SK-N-SH (cell line): ENCODE data around the gene ARHGAP5. TPM values are rescaled to one million over a fixed set of nuclear protein-coding genes. Genes with fewer than 3 reads are reported as not detected.

Experiments used
- CTCF ChIA-PET: fragments of 300-600, 350-600 bp; formaldehyde crosslinking; extraction: SDS; loops from one replicate; lab custom pipeline; 2021; lab: Yijun Ruan, JAX
- POLR2A ChIA-PET: fragments of 350-600 bp; sonication (Branson Sonifier 250); formaldehyde crosslinking; extraction: SDS; loops from one replicate; lab custom pipeline; 2020; ENCODE audit warnings: antibody characterized with exemption, inconsistent platforms; lab: Yijun Ruan, JAX
- DNase-seq: peaks from one replicate; pipeline ENCODE4 v3.0.0; 2012
- H2AFZ ChIP-seq: fragments of 200-600 bp; sonication (generic); 2 replicates; pipeline ENCODE4 v1.8.1; 2016; ENCODE audit warnings: antibody characterized with exemption, mild to moderate bottlenecking, low read depth
- H3F3A ChIP-seq: fragments of 200-600 bp; sonication (generic); replicated peaks from 2 replicates; pipeline ENCODE3; 2016; ENCODE audit warnings: antibody characterized with exemption, mild to moderate bottlenecking; ENCODE audit not compliant: insufficient read depth
- H3K27ac ChIP-seq, 2 experiments: fragments of 200-500 bp in 1 of 2; fragments of 200-600 bp in 1 of 2; sonication (Bioruptor generic) in 1 of 2; sonication (generic), shearing (Covaris generic) in 1 of 2; 2 replicates each; pipeline versions ENCODE4 v1.5.1 to v1.6.1; 2014 to 2016; ENCODE audit warnings: low read depth in 2 of 2, inconsistent platforms in 1 of 2, low read length in 1 of 2, mild to moderate bottlenecking in 1 of 2, mixed read lengths in 1 of 2
- H3K27me3 ChIP-seq: fragments of 200-600 bp; sonication (generic), shearing (Covaris generic); 2 replicates; pipeline ENCODE4 v1.6.1; 2016; ENCODE audit warnings: mixed run types; ENCODE audit not compliant: insufficient read depth
- H3K36me3 ChIP-seq, 2 experiments: fragments of 200-500 bp in 1 of 2; fragments of 200-600 bp in 1 of 2; sonication (Bioruptor generic) in 1 of 2; sonication (generic) in 1 of 2; replicated peaks in 1 of 2; 2 replicates each; pipeline versions ENCODE3 to v1.5.1; 2014 to 2016; ENCODE audit warnings: low read length in 1 of 2, mild to moderate bottlenecking in 1 of 2; ENCODE audit not compliant: insufficient read depth in 2 of 2, control insufficient read depth in 1 of 2
- H3K4me1 ChIP-seq, 2 experiments: fragments of 200-500 bp in 1 of 2; fragments of 200-600 bp in 1 of 2; sonication (Bioruptor generic) in 1 of 2; sonication (generic), shearing (Covaris generic) in 1 of 2; 2 replicates each; pipeline versions ENCODE4 v1.5.1 to v1.6.1; 2014 to 2016; ENCODE audit warnings: low read depth in 1 of 2, low read length in 1 of 2, mixed run types in 1 of 2; ENCODE audit not compliant: insufficient read depth in 2 of 2, control insufficient read depth in 1 of 2
- H3K4me2 ChIP-seq: fragments of 200-600 bp; sonication (generic), shearing (Covaris generic); 2 replicates; pipeline ENCODE4 v1.6.1; 2017; ENCODE audit warnings: mixed run types
- H3K4me3 ChIP-seq, 2 experiments: fragments of 200-500 bp in 1 of 2; fragments of 200-600 bp in 1 of 2; sonication (Bioruptor generic) in 1 of 2; sonication (generic), shearing (Covaris generic) in 1 of 2; 2 replicates each; pipeline versions ENCODE4 v1.5.1 to v1.8.1; 2014 to 2016; ENCODE audit warnings: low read depth in 2 of 2, inconsistent platforms in 1 of 2, low read length in 1 of 2, mild to moderate bottlenecking in 1 of 2, mixed read lengths in 1 of 2, moderate library complexity in 1 of 2
- H3K79me2 ChIP-seq: fragments of 200-600 bp; sonication (generic); 2 replicates; pipeline ENCODE4 v1.8.1; 2017; ENCODE audit warnings: mild to moderate bottlenecking; ENCODE audit not compliant: insufficient read depth
- H3K9ac ChIP-seq: fragments of 200-600 bp; sonication (generic); 2 replicates; pipeline ENCODE4 v1.6.1; 2017; ENCODE audit warnings: mixed run types
- H3K9me2 ChIP-seq: fragments of 200-600 bp; sonication (generic); 2 replicates; pipeline ENCODE4 v1.6.1; 2017; ENCODE audit warnings: mixed run types
- H3K9me3 ChIP-seq: fragments of 200-600 bp; sonication (generic); 2 replicates; pipeline ENCODE4 v1.6.1; 2017; ENCODE audit warnings: mixed run types, mild to moderate bottlenecking, moderate library complexity
- H4K20me1 ChIP-seq: fragments of 200-600 bp; sonication (generic); 2 replicates; pipeline ENCODE4 v1.6.1; 2017; ENCODE audit warnings: mild to moderate bottlenecking, mixed run types; ENCODE audit not compliant: insufficient read depth
- CHD2 ChIP-seq: fragments of 150-350 bp; IDR thresholded peaks from 2 replicates; pipeline ENCODE4 v1.6.1; 2018; ENCODE audit warnings: low read length; ENCODE audit not compliant: partially characterized antibody
- ELF1 ChIP-seq: IDR thresholded peaks from 2 replicates; pipeline ENCODE4 v1.4.0; 2012
- MXI1 ChIP-seq: IDR thresholded peaks from 2 replicates; pipeline ENCODE4 v1.6.1; 2012; ENCODE audit warnings: mild to moderate bottlenecking, low read depth, low read length, improper control_type of control experiment
- NFIC ChIP-seq: IDR thresholded peaks from 2 replicates; pipeline ENCODE4 v1.4.0; 2012; ENCODE audit warnings: borderline replicate concordance
- NRF1 ChIP-seq: IDR thresholded peaks from 2 replicates; pipeline ENCODE4 v1.6.1; 2012; ENCODE audit warnings: low read depth, mild to moderate bottlenecking, low read length
- RCOR1 ChIP-seq: fragments of 150-350 bp; IDR thresholded peaks from 2 replicates; pipeline ENCODE4 v1.6.1; 2017; ENCODE audit warnings: antibody characterized with exemption, low read length
- RFX5 ChIP-seq: IDR thresholded peaks from 2 replicates; pipeline ENCODE4 v1.6.1; 2012; ENCODE audit warnings: mild to moderate bottlenecking, improper control_type of control experiment, low read length
- SIN3A ChIP-seq: IDR thresholded peaks from 2 replicates; pipeline ENCODE4 v1.6.1; 2012; ENCODE audit warnings: low read depth, mild to moderate bottlenecking, low read length, moderate library complexity, borderline replicate concordance
- TCF12 ChIP-seq: IDR thresholded peaks from 2 replicates; pipeline ENCODE4 v1.4.0; 2012
- WGBS: methylation state at CpG from one replicate; pipeline ENCODE4 v1.1.6; 2017; ENCODE audit warnings: low lambda C conversion rate; 5-methylcytosine and 5-hydroxymethylcytosine counted together
- polyA plus RNA-seq, 3 experiments: library from polyadenylated mRNA; depleted of rRNA; stranded (reverse); fragments of >200 nt; gene quantifications; 2 replicates each; pipeline ENCODE4 v1.2.3, GENCODE V29; 2012
- TF ChIP-seq, protein P1 (sequence below): fragments of 200-600 bp; sonication (generic); IDR thresholded peaks from 2 replicates; pipeline ENCODE4 v1.6.1; 2017; ENCODE audit warnings: antibody characterized with exemption, mild to moderate bottlenecking, moderate library complexity
- TF ChIP-seq, protein P2 (sequence below): IDR thresholded peaks from 2 replicates; pipeline ENCODE4 v1.6.1; 2012; ENCODE audit warnings: mild to moderate bottlenecking, low read depth, low read length, moderate library complexity
- TF ChIP-seq, protein P3 (sequence below): fragments of 150-350 bp; IDR thresholded peaks from 2 replicates; pipeline ENCODE4 v1.6.1; 2016; ENCODE audit warnings: mild to moderate bottlenecking, low read depth, low read length
- TF ChIP-seq, protein P4 (sequence below): fragments of 150-350 bp; IDR thresholded peaks from 2 replicates; pipeline ENCODE4 v1.6.1; 2017; ENCODE audit warnings: antibody characterized with exemption, low read length, low read depth, borderline replicate concordance
- TF ChIP-seq, protein P5 (sequence below): IDR thresholded peaks from 2 replicates; pipeline ENCODE4 v1.4.0; 2012; ENCODE audit warnings: low read depth, borderline replicate concordance

Gene ARHGAP5
- polyA plus RNA-seq, 1 of the 3 experiments (the other 2 are of a cell fraction), result 7.2 TPM

DNA sequence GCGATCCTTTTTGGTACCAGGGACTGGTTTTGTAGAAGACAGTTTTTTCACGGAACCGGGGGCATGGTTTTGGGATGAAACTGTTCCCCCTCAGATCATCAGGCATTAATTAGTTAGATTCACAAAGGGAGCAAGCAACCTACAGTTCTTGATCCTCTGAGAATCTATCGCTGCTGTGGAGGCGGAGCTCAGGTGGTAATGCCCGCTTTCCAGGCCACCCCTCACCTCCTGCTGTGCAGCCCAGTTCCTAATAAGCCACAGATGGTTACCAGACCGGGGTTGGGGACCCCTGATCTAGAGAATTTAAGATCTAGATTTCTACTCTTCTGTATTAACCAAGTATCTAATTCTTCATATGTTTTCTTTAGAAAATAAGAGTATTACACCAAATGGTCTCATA, 4.8 kb downstream of the ARHGAP5 start:
- no peaks in the 10 kb centered on the region for H3K9me2 ChIP-seq
- H3K36me3 ChIP-seq, result peaks cover 0 to 8% of the 10 kb centered on the region in 2 experiments
- CTCF ChIA-PET, result no interaction called here
- H3K27ac ChIP-seq, result no peak overlapping the region
- TF ChIP-seq TCF12 (no peak), ELF1 (no peak), SIN3A (no peak), NRF1 (no peak), MXI1 (no peak), NFIC (no peak), RFX5 (no peak)
- TF ChIP-seq, protein P1, sequence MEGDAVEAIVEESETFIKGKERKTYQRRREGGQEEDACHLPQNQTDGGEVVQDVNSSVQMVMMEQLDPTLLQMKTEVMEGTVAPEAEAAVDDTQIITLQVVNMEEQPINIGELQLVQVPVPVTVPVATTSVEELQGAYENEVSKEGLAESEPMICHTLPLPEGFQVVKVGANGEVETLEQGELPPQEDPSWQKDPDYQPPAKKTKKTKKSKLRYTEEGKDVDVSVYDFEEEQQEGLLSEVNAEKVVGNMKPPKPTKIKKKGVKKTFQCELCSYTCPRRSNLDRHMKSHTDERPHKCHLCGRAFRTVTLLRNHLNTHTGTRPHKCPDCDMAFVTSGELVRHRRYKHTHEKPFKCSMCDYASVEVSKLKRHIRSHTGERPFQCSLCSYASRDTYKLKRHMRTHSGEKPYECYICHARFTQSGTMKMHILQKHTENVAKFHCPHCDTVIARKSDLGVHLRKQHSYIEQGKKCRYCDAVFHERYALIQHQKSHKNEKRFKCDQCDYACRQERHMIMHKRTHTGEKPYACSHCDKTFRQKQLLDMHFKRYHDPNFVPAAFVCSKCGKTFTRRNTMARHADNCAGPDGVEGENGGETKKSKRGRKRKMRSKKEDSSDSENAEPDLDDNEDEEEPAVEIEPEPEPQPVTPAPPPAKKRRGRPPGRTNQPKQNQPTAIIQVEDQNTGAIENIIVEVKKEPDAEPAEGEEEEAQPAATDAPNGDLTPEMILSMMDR, result no peak
- TF ChIP-seq, protein P2, sequence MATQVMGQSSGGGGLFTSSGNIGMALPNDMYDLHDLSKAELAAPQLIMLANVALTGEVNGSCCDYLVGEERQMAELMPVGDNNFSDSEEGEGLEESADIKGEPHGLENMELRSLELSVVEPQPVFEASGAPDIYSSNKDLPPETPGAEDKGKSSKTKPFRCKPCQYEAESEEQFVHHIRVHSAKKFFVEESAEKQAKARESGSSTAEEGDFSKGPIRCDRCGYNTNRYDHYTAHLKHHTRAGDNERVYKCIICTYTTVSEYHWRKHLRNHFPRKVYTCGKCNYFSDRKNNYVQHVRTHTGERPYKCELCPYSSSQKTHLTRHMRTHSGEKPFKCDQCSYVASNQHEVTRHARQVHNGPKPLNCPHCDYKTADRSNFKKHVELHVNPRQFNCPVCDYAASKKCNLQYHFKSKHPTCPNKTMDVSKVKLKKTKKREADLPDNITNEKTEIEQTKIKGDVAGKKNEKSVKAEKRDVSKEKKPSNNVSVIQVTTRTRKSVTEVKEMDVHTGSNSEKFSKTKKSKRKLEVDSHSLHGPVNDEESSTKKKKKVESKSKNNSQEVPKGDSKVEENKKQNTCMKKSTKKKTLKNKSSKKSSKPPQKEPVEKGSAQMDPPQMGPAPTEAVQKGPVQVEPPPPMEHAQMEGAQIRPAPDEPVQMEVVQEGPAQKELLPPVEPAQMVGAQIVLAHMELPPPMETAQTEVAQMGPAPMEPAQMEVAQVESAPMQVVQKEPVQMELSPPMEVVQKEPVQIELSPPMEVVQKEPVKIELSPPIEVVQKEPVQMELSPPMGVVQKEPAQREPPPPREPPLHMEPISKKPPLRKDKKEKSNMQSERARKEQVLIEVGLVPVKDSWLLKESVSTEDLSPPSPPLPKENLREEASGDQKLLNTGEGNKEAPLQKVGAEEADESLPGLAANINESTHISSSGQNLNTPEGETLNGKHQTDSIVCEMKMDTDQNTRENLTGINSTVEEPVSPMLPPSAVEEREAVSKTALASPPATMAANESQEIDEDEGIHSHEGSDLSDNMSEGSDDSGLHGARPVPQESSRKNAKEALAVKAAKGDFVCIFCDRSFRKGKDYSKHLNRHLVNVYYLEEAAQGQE, result no peak
- TF ChIP-seq, all 33 proteins: peak for 0
- Histone ChIP-seq H3K27me3 (no peaks in the 10 kb centered on the region), H3K9ac (no peak overlapping the region), H3F3A (no peaks in the 10 kb centered on the region), H3K4me1 (peaks cover 8 to 12% of the 10 kb centered on the region in 2 experiments; a peak in 3 of 4 replicates), H2AFZ (no peak overlapping the region), H3K9me3 (no peaks in the 10 kb centered on the region), H3K4me3 (no peak overlapping the region), H3K79me2 (peaks cover 97% of the 10 kb centered on the region), H4K20me1 (peaks cover 86% of the 10 kb centered on the region), H3K4me2 (no peak overlapping the region)
- no peak for DNase-seq
- POLR2A ChIA-PET, result no interaction called here
- WGBS, result 91% methylated on average over 7 of the region's 7 CpGs

DNA sequence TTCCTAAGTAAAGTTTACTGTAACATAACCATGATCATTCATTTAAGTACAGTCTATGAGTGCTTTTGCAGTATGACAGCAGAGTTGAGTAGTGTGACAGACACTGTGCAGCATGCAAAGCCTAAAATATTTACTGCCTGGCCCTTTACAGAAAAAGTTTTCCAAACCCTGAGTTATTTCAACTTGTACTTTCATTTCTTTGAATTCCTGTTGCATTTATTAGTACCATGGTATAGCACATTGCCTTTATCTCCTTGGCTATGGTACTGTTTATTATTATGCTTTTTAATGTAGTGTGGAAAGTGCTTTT, 6.2 kb downstream of the ARHGAP5 start:
- Histone ChIP-seq H3K9me3 (no peaks in the 10 kb centered on the region), H3K9ac (no peak overlapping the region), H3K4me3 (no peak overlapping the region), H3K36me3 (peaks cover 0 to 8% of the 10 kb centered on the region in 2 experiments), H2AFZ (no peak overlapping the region), H3K27ac (no peak overlapping the region), H3K4me1 (peaks cover 8 to 22% of the 10 kb centered on the region in 2 experiments; a peak in 3 of 4 replicates), H4K20me1 (peaks cover 96% of the 10 kb centered on the region), H3K27me3 (no peaks in the 10 kb centered on the region), H3F3A (no peaks in the 10 kb centered on the region), H3K9me2 (no peaks in the 10 kb centered on the region), H3K79me2 (peaks cover 100% of the 10 kb centered on the region), H3K4me2 (no peak overlapping the region)
- CTCF ChIA-PET, result interaction anchor here (1.1 kb wide), 1 partner anchor 11 kb away, joined by 3 read pairs; no protein-coding TSS in a partner anchor
- DNase-seq, result no peak
- POLR2A ChIA-PET, result no interaction called here
- TF ChIP-seq CHD2 (no peak), RCOR1 (no peak), SIN3A (no peak)
- TF ChIP-seq, protein P1, result no peak
- TF ChIP-seq, protein P3, sequence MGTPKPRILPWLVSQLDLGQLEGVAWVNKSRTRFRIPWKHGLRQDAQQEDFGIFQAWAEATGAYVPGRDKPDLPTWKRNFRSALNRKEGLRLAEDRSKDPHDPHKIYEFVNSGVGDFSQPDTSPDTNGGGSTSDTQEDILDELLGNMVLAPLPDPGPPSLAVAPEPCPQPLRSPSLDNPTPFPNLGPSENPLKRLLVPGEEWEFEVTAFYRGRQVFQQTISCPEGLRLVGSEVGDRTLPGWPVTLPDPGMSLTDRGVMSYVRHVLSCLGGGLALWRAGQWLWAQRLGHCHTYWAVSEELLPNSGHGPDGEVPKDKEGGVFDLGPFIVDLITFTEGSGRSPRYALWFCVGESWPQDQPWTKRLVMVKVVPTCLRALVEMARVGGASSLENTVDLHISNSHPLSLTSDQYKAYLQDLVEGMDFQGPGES, result no peak
- TF ChIP-seq, protein P4, sequence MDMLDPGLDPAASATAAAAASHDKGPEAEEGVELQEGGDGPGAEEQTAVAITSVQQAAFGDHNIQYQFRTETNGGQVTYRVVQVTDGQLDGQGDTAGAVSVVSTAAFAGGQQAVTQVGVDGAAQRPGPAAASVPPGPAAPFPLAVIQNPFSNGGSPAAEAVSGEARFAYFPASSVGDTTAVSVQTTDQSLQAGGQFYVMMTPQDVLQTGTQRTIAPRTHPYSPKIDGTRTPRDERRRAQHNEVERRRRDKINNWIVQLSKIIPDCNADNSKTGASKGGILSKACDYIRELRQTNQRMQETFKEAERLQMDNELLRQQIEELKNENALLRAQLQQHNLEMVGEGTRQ, result no peak
- TF ChIP-seq, protein P5, sequence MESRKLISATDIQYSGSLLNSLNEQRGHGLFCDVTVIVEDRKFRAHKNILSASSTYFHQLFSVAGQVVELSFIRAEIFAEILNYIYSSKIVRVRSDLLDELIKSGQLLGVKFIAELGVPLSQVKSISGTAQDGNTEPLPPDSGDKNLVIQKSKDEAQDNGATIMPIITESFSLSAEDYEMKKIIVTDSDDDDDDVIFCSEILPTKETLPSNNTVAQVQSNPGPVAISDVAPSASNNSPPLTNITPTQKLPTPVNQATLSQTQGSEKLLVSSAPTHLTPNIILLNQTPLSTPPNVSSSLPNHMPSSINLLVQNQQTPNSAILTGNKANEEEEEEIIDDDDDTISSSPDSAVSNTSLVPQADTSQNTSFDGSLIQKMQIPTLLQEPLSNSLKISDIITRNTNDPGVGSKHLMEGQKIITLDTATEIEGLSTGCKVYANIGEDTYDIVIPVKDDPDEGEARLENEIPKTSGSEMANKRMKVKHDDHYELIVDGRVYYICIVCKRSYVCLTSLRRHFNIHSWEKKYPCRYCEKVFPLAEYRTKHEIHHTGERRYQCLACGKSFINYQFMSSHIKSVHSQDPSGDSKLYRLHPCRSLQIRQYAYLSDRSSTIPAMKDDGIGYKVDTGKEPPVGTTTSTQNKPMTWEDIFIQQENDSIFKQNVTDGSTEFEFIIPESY, result no peak
